ENCODE results near the gene TCF4. TPM values are rescaled to one million over a fixed set of nuclear protein-coding genes. Genes with fewer than 3 reads are reported as not detected.

The TCF4 gene
- total and polyA plus RNA-seq, 2 donors (not counting 1 experiment from before 2014, with no cell fraction given), result 68.5 to 353 TPM

DNA sequence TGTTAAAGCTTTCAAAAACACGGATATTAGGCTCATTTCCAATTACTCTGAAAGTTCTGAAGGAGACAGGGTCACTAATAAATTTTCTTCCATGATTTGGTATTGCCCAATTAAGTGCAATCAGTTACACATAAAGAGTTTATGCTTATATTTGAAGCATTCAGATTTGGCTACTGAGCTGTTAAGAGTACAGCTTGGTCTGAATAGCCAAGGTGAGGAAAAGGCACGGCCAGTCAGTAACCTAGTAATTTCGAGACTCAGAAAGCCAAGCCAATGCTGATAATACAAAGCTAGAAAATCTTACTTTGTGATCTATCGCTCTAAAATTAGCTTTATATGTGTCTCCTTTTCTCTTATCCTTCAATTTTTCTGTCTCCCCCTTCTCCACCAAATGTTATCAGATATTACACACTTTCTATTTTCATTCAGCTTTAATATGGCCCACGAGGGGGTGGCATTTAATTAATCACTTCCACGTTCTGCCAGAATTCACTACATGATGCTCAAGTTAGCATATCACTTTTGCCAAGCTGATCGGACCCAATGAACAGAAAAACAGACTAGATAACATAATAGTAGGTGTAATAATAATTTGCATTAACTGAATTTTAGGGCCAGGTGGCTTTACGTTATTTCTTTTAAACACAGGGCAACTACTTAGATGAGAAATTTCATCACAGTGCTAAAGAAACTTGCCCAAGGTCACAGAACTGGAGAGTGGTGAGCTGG, 138.4 kb downstream of the TCF4 start:
- Histone ChIP-seq H3K36me3 (replicated peaks in 1 of 2; ENCODE audit: control extremely low read depth in 1 of 2, control insufficient read depth in 1 of 2, extremely low read depth in 1 of 2, insufficient read depth in 2 of 2, low read length in 1 of 2) (no peaks in the 10 kb centered on the region), H3K27ac (ENCODE audit: low read length in 2 of 2) (no peak overlapping the region), H3K4me1 (ENCODE audit: control insufficient read depth in 2 of 2, insufficient read depth in 2 of 2, low read length in 2 of 2) (peaks cover 8 to 9% of the 10 kb centered on the region in 2 donors), H3K4me2 (replicated peaks; ENCODE audit: low read depth, low read length, poor library complexity, severe bottlenecking) (no peak overlapping the region), H3K27me3 (replicated peaks in 1 of 4; ENCODE audit: control extremely low read depth in 1 of 4, control insufficient read depth in 3 of 4, insufficient read depth in 4 of 4, low read length in 3 of 4) (no peaks in the 10 kb centered on the region), H4K20me1 (ENCODE audit: control insufficient read depth, insufficient read depth, low read length, poor library complexity, severe bottlenecking) (no peaks in the 10 kb centered on the region), H3K9ac (ENCODE audit: low read length) (no peak overlapping the region), H3K9me3 (ENCODE audit: control extremely low read depth in 1 of 3, control insufficient read depth in 2 of 3, insufficient read depth in 1 of 3, low read length in 2 of 3) (peaks cover 0 to 6% (median 3%) of the 10 kb centered on the region in 3 donors), H2AFZ (ENCODE audit: insufficient read depth, low read depth, low read length, poor library complexity, severe bottlenecking) (no peak overlapping the region), H3K4me3 (ENCODE audit: control extremely low read depth in 1 of 5, extremely low read depth in 1 of 5, insufficient read depth in 1 of 5, low read depth in 2 of 5, low read length in 4 of 5) (no peak overlapping the region), H3K79me2 (ENCODE audit: control insufficient read depth, insufficient read depth, low read length) (peaks cover 50% of the 10 kb centered on the region)
- 86% methylated on average over 1 of the region's 8 CpGs for WGBS (ENCODE audit: insufficient coverage)
- no peak for DNase-seq
- ChIA-PET POLR2A (interaction anchor here (0.6 kb wide), 1 partner anchor 72 kb away, joined by 3 read pairs; no protein-coding TSS in a partner anchor), CTCF (interaction anchor here (1.0 to 1.7 kb wide), 3 partner anchors 107 to 1127 kb away, joined by 3 to 4 read pairs (median 4); no protein-coding TSS in a partner anchor)
- intact Hi-C loops (cut with micrococcal nuclease), result no loop called here
- H3K27ac Mint-ChIP-seq, result peak overlapping the region; percentile 17
- H3K9me3 Mint-ChIP-seq (ENCODE audit: insufficient read depth), result no peaks in the 10 kb centered on the region
- H3K4me3 Mint-ChIP-seq, result no peak overlapping the region
- no peak for ATAC-seq (ENCODE audit: low read depth)
- TF ChIP-seq CTCF (IDR thresholded peaks at IDR 0.05) (no peak), EZH2 (IDR thresholded peaks at IDR 0.05; ENCODE audit: borderline replicate concordance, insufficient read depth, low read depth, low read length, poor library complexity, severe bottlenecking) (no peak)
- H3K27me3 Mint-ChIP-seq, result no peaks in the 10 kb centered on the region
- peaks cover 27% of the 10 kb centered on the region for H3K4me1 Mint-ChIP-seq

- DNase-seq, result no peak
- POLR2A ChIA-PET, result no interaction called here
- WGBS (ENCODE audit: insufficient coverage), result 49% methylated on average over 3 of the region's 4 CpGs
- Mint-ChIP-seq H3K27me3 (no peaks in the 10 kb centered on the region), H3K27ac (no peak overlapping the region), H3K4me1 (peaks cover 29% of the 10 kb centered on the region), H3K4me3 (no peak overlapping the region), H3K9me3 (ENCODE audit: insufficient read depth) (no peaks in the 10 kb centered on the region)
- ATAC-seq (ENCODE audit: low read depth), result no peak
- Histone ChIP-seq H3K27ac (ENCODE audit: low read length in 2 of 2) (no peak overlapping the region), H3K27me3 (replicated peaks in 1 of 4; ENCODE audit: control extremely low read depth in 1 of 4, control insufficient read depth in 3 of 4, insufficient read depth in 4 of 4, low read length in 3 of 4) (no peaks in the 10 kb centered on the region), H3K79me2 (ENCODE audit: control insufficient read depth, insufficient read depth, low read length) (peaks cover 47% of the 10 kb centered on the region), H3K4me3 (ENCODE audit: control extremely low read depth in 1 of 5, extremely low read depth in 1 of 5, insufficient read depth in 1 of 5, low read depth in 2 of 5, low read length in 4 of 5) (no peak overlapping the region), H3K36me3 (replicated peaks in 1 of 2; ENCODE audit: control extremely low read depth in 1 of 2, control insufficient read depth in 1 of 2, extremely low read depth in 1 of 2, insufficient read depth in 2 of 2, low read length in 1 of 2) (no peaks in the 10 kb centered on the region), H3K9ac (ENCODE audit: low read length) (no peak overlapping the region), H2AFZ (ENCODE audit: insufficient read depth, low read depth, low read length, poor library complexity, severe bottlenecking) (no peak overlapping the region), H3K4me1 (ENCODE audit: control insufficient read depth in 2 of 2, insufficient read depth in 2 of 2, low read length in 2 of 2) (peaks cover 8 to 9% of the 10 kb centered on the region in 2 donors), H3K9me3 (ENCODE audit: control extremely low read depth in 1 of 3, control insufficient read depth in 2 of 3, insufficient read depth in 1 of 3, low read length in 2 of 3) (peaks cover 0 to 6% (median 3%) of the 10 kb centered on the region in 3 donors), H3K4me2 (replicated peaks; ENCODE audit: low read depth, low read length, poor library complexity, severe bottlenecking) (no peak overlapping the region), H4K20me1 (ENCODE audit: control insufficient read depth, insufficient read depth, low read length, poor library complexity, severe bottlenecking) (no peaks in the 10 kb centered on the region)
- CTCF ChIA-PET, result interaction anchor here (0.6 kb wide), 1 partner anchor 27 kb away, joined by 3 read pairs; no protein-coding TSS in a partner anchor
- TF ChIP-seq CTCF (IDR thresholded peaks at IDR 0.05), result no peak
- TF ChIP-seq EZH2 (IDR thresholded peaks at IDR 0.05; ENCODE audit: borderline replicate concordance, insufficient read depth, low read depth, low read length, poor library complexity, severe bottlenecking), result no peak
- intact Hi-C loops (cut with micrococcal nuclease), result no loop called here
These were observed 139.6 kb downstream of the TCF4 start for GRCh38 chr18:55448420-55448819.

Data from B cell (primary cell).